GM12878 (cell line): ENCODE results near the gene VSIG8. TPM values are rescaled to one million over a fixed set of nuclear protein-coding genes. Genes with fewer than 3 reads are reported as not detected.

Experiments used
- ATAC-seq: fragments of 200-7000 bp; cut with Tn5 transposase; 3 replicates; pipeline ENCODE4 v1.9.1; 2020; ENCODE audit warnings: mild to moderate bottlenecking, moderate library complexity
- BruUV-seq: library from RNA; stranded (reverse); fragments of 400-500 nt; replicated peaks from 2 replicates; lab custom pipeline; 2021; lab: Mats Ljungman, UMichigan
- CTCF ChIA-PET: fragments of 300-600 bp; sonication (Branson Sonifier 250); formaldehyde crosslinking; extraction: SDS; loops from one replicate; lab custom pipeline; 2021; ENCODE audit warnings: inconsistent platforms; lab: Yijun Ruan, JAX
- POLR2A ChIA-PET: fragments of 350-600 bp; formaldehyde crosslinking; extraction: SDS; loops from one replicate; lab custom pipeline; 2021; ENCODE audit warnings: inconsistent platforms; lab: Charles Lee
- RAD21 ChIA-PET: fragments of 300-600 bp; sonication (Branson Sonifier 250); formaldehyde crosslinking; loops from one replicate; lab custom pipeline; 2023; ENCODE audit warnings: antibody characterized with exemption; ENCODE audit not compliant: unreplicated experiment; lab: Charles Lee
- SMC1A ChIA-PET: fragments of 300-600 bp; sonication (Branson Sonifier 250); formaldehyde crosslinking; loops from one replicate; lab custom pipeline; 2023; ENCODE audit not compliant: unreplicated experiment, uncharacterized antibody; lab: Charles Lee
- DNase-seq: peaks from one replicate; pipeline ENCODE4 v3.0.0-alpha.2; 2011; ENCODE audit warnings: low read depth, low spot score
- FAIRE-seq: peaks from 3 replicates; lab custom pipeline; 2011; peaks lifted over from hg19 to GRCh38; lab: Jason Lieb, UNC
- H2AFZ ChIP-seq: 2 replicates; pipeline ENCODE4 v1.6.0; 2011; ENCODE audit warnings: low read depth, low read length, control low read depth; ENCODE audit not compliant: control insufficient read depth
- H3K27ac ChIP-seq: 2 replicates; pipeline ENCODE4 v1.5.1; 2011; ENCODE audit warnings: control low read depth; ENCODE audit not compliant: control insufficient read depth, insufficient read depth
- H3K27me3 ChIP-seq, 2 experiments: replicated peaks in 1 of 2; 2 replicates each; pipeline versions ENCODE4 v1.6.0 to v1.6.1; 2011; ENCODE audit warnings: low read length in 1 of 2; ENCODE audit not compliant: control insufficient read depth in 2 of 2, insufficient read depth in 2 of 2
- H3K36me3 ChIP-seq, 2 experiments: 2 replicates each; pipeline ENCODE4 v1.5.1; 2011; ENCODE audit warnings: low read length in 1 of 2; ENCODE audit not compliant: control insufficient read depth in 2 of 2, insufficient read depth in 2 of 2
- H3K4me1 ChIP-seq: 2 replicates; pipeline ENCODE4 v1.6.1; 2011; ENCODE audit warnings: mild to moderate bottlenecking, low read length, moderate library complexity, mixed read lengths; ENCODE audit not compliant: control insufficient read depth, insufficient read depth
- H3K4me2 ChIP-seq: 2 replicates; pipeline ENCODE4 v1.6.0; 2011; ENCODE audit warnings: control low read depth; ENCODE audit not compliant: control insufficient read depth, insufficient read depth
- H3K4me3 ChIP-seq: fragments of 200-600 bp; sonication (generic); 2 replicates; pipeline ENCODE4 v1.5.1; 2016
- H3K79me2 ChIP-seq: 2 replicates; pipeline ENCODE4 v1.6.0; 2011; ENCODE audit warnings: low read length; ENCODE audit not compliant: control insufficient read depth, insufficient read depth
- H3K9ac ChIP-seq: 2 replicates; pipeline ENCODE4 v1.8.0; 2011; ENCODE audit warnings: low read length, control low read depth, mixed read lengths; ENCODE audit not compliant: control insufficient read depth, insufficient read depth
- H3K9me3 ChIP-seq: replicated peaks from 3 replicates; pipeline ENCODE4 v1.5.1; 2011; ENCODE audit warnings: mild to moderate bottlenecking, low read length; ENCODE audit not compliant: control insufficient read depth, insufficient read depth
- H4K20me1 ChIP-seq: 2 replicates; pipeline ENCODE4 v1.6.0; 2011; ENCODE audit not compliant: control insufficient read depth, insufficient read depth
- EGR1 ChIP-seq, 2 experiments: IDR thresholded peaks; 1 replicate in 1 of 2; 2 replicates in 1 of 2; pipeline ENCODE4 v1.6.1; 2011 to 2012; ENCODE audit warnings: low read depth in 2 of 2, low read length in 2 of 2, borderline replicate concordance in 1 of 2, mild to moderate bottlenecking in 1 of 2, moderate library complexity in 1 of 2
- HDAC6 ChIP-seq: fragments of 200-600 bp; sonication (generic); IDR thresholded peaks from one replicate; pipeline ENCODE4 v1.8.0; 2017; ENCODE audit warnings: antibody characterized with exemption; ENCODE audit not compliant: unreplicated experiment
- POLR2A ChIP-seq: IDR thresholded peaks from 2 replicates; pipeline ENCODE4 v1.6.1; 2011; ENCODE audit warnings: low read depth, mild to moderate bottlenecking, low read length
- SUZ12 ChIP-seq: fragments of 200-600 bp; sonication (generic); IDR thresholded peaks from one replicate; pipeline ENCODE4 v1.6.1; 2018; ENCODE audit warnings: antibody characterized with exemption, mild to moderate bottlenecking; ENCODE audit not compliant: unreplicated experiment
- WGBS: methylation state at CpG from one replicate; pipeline ENCODE4 v1.1.6; 2016; ENCODE audit warnings: low lambda C conversion rate; ENCODE audit not compliant: insufficient replicate concordance, insufficient coverage; ENCODE audit errors: missing lambda C conversion rate; 5-methylcytosine and 5-hydroxymethylcytosine counted together
- in situ Hi-C: fragments of 300-500 bp; cut with MboI; formaldehyde crosslinking; loops from 9 replicates; pipeline ENCODE4 v1.14.3; 2018; ENCODE audit warnings: mixed read lengths
- intact Hi-C: fragments of 100-400 bp; cut with micrococcal nuclease; formaldehyde crosslinking; loops from one replicate; pipeline ENCODE4 v1.14.2; 2022; ENCODE audit not compliant: unreplicated experiment
- polyA plus RNA-seq, 11 experiments: library from polyadenylated mRNA; depleted of rRNA in 4 of 11; unstranded in 6 of 11; stranded (reverse) in 5 of 11; fragments of >200 nt; fragmentation: Nextera tagmentation in 4 of 11; fragmentation: Illumina TruSeq in 1 of 11; extraction: Ambion mirVana in 4 of 11; extraction: Trizol in 1 of 11; gene quantifications; 1 replicate in 1 of 11; 2 replicates in 10 of 11; pipeline versions ENCODE4 v1.2.1 to v1.2.3, GENCODE V29; 2011 to 2016; ENCODE audit warnings: inconsistent platforms in 2 of 11, missing spikeins in 2 of 11, low read depth in 1 of 11
- total RNA-seq, 4 experiments: library from RNA; depleted of rRNA in 3 of 4; stranded (reverse); fragments of >200 nt in 3 of 4; fragmentation: Illumina TruSeq in 1 of 4; extraction: Trizol in 1 of 4; gene quantifications; 2 replicates each; pipeline versions ENCODE4 v1.2.1 to v1.2.3, GENCODE V29; 2013 to 2021
- TF ChIP-seq, protein P1 (sequence below): IDR thresholded peaks from 2 replicates; pipeline ENCODE4 v1.6.1; 2011; ENCODE audit warnings: low read depth, mild to moderate bottlenecking, low read length, moderate library complexity, borderline replicate concordance; ENCODE audit errors: extremely low read depth

The VSIG8 gene
- total and polyA plus RNA-seq, 10 of the 15 experiments (the other 5 are each of a cell fraction or from before 2014, with no cell fraction given), result not detected

- FAIRE-seq (no peak), DNase-seq (no peak), ATAC-seq (peak; percentile 93)
- ChIA-PET CTCF (no interaction called here), SMC1A (no interaction called here), POLR2A (no interaction called here), RAD21 (no interaction called here)
- H3K4me2 ChIP-seq, result peak overlapping the region; percentile 79
- H2AFZ ChIP-seq, result peak overlapping the region; percentile 54
- no peaks in the 10 kb centered on the region for H3K79me2 ChIP-seq
- in situ Hi-C loops, result no loop called here
- no peaks in the 10 kb centered on the region for H3K4me1 ChIP-seq
- intact Hi-C loops, result no loop called here
- peak overlapping the region; percentile 55 for H3K4me3 ChIP-seq
- no peak overlapping the region for H3K27ac ChIP-seq
- BruUV-seq, result no TSS peak
- TF ChIP-seq, protein P1, sequence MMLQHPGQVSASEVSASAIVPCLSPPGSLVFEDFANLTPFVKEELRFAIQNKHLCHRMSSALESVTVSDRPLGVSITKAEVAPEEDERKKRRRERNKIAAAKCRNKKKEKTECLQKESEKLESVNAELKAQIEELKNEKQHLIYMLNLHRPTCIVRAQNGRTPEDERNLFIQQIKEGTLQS, result no peak
- peak in 1 of 2 experiments; percentile 43; a peak in 1 of 3 replicates for TF ChIP-seq EGR1 (IDR thresholded peaks at IDR 0.05; ENCODE audit: borderline replicate concordance in 1 of 2, low read depth in 2 of 2, low read length in 2 of 2)
- TF ChIP-seq POLR2A, result peak; percentile 23; the same call in 1 of the 2 replicates
- peak; percentile 73 for TF ChIP-seq HDAC6
- TF ChIP-seq SUZ12, result peak; percentile 74
- peak overlapping the region; percentile 36; the same call in 1 of the 2 replicates for H3K9ac ChIP-seq
- peaks cover 2 to 4% of the 10 kb centered on the region in 2 experiments; a peak in 3 of 4 replicates for H3K27me3 ChIP-seq
- WGBS, result 1% methylated on average over 59 of the region's 59 CpGs
- H3K36me3 ChIP-seq, result no peaks in the 10 kb centered on the region
- no peaks in the 10 kb centered on the region for H4K20me1 ChIP-seq
- H3K9me3 ChIP-seq, result no peaks in the 10 kb centered on the region
These were observed 7.7 kb downstream of the VSIG8 start for GRCh38 chr1:159854693-159855192.
